ENCODE data around the gene MED7.

DNA sequence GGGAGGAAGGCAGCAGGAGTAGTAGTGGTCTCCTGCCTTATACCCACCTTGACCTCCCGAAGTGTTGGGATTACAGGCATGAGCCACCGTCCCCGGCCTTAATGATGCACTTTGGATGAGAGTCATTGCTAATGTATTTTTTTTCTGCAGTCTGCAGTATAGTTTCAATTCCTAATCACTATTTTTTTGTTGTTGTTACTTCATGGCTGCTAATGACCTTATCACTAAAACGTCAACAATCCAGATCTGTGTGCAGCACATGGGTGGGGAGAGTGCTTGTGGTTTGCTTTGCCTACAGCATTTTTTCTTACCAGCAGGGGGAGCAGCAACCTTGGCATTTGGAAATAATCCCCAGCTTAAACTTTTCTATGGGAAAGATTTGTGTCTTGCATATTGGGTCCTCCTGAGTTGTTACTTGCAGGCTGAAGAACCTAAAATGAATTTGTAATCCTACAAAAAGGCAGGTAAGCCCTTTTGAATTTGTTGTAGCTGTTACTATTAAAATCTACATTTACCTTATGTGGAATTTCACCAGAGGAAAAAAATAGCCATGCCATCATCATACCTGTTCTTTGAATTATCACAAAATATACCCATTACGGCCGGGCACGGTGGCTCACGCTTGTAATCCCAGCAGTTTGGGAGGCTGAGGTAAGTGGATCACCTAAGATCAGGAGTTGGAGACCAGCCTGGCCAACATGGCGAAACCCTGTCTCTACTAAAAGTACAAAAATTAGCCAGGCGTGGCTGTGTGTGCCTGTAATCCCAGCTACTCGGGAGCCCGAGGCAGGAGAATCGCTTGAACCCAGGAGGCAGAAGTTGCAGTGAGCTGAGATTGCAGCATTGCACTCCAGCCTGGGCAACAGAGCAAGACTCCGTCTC, 6.3 kb upstream of the MED7 start:
- no peak for TF ChIP-seq REST (IDR thresholded peaks at IDR 0.05; ENCODE audit: insufficient read depth in 1 of 2, low read depth in 2 of 2, low read length in 2 of 2)
- no peak for TF ChIP-seq TAF1 (IDR thresholded peaks at IDR 0.05; ENCODE audit: borderline replicate concordance, insufficient read depth, low read length)
- no peak for TF ChIP-seq POLR2AphosphoS5 (IDR thresholded peaks at IDR 0.05; ENCODE audit: low read depth, low read length)
